ENCODE data around the gene C11orf68.
"Not testable (repeated sequence)": the region's sequence is repeated elsewhere in the genome, so short reads cannot be mapped to it uniquely, and the experiment has no call there.

The C11orf68 gene

DNA sequence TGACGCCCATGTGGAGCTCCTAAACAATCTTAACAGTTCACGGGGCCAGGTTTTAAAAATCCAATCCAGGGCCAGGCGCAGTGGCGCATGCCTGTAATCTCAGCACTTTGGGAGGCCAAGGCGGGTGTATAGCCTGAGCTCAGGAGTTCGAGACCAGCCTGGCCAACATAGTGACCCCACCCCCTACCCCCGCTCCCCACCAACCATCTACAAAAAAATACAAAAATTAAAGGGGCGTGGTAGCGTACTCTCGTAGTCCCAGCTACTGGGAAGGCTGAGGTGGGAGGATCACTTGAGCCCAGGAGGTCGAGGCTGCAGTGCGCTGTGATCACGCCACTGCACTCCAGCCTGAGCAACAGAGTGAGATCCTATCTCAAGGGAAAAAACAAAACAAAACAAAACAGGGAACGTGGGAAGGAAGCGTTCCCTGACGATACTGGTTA, 42.0 kb upstream of the C11orf68 start:
- no peak for DNase-seq (ENCODE audit: low read depth)
- TF ChIP-seq, protein P1, sequence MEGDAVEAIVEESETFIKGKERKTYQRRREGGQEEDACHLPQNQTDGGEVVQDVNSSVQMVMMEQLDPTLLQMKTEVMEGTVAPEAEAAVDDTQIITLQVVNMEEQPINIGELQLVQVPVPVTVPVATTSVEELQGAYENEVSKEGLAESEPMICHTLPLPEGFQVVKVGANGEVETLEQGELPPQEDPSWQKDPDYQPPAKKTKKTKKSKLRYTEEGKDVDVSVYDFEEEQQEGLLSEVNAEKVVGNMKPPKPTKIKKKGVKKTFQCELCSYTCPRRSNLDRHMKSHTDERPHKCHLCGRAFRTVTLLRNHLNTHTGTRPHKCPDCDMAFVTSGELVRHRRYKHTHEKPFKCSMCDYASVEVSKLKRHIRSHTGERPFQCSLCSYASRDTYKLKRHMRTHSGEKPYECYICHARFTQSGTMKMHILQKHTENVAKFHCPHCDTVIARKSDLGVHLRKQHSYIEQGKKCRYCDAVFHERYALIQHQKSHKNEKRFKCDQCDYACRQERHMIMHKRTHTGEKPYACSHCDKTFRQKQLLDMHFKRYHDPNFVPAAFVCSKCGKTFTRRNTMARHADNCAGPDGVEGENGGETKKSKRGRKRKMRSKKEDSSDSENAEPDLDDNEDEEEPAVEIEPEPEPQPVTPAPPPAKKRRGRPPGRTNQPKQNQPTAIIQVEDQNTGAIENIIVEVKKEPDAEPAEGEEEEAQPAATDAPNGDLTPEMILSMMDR (IDR thresholded peaks at IDR 0.05; ENCODE audit: control insufficient read depth, extremely low read depth, insufficient read depth) = no peak
- peak overlapping the region; percentile 72 for H3K4me3 ChIP-seq (ENCODE audit: low read depth, low read length)

DNA sequence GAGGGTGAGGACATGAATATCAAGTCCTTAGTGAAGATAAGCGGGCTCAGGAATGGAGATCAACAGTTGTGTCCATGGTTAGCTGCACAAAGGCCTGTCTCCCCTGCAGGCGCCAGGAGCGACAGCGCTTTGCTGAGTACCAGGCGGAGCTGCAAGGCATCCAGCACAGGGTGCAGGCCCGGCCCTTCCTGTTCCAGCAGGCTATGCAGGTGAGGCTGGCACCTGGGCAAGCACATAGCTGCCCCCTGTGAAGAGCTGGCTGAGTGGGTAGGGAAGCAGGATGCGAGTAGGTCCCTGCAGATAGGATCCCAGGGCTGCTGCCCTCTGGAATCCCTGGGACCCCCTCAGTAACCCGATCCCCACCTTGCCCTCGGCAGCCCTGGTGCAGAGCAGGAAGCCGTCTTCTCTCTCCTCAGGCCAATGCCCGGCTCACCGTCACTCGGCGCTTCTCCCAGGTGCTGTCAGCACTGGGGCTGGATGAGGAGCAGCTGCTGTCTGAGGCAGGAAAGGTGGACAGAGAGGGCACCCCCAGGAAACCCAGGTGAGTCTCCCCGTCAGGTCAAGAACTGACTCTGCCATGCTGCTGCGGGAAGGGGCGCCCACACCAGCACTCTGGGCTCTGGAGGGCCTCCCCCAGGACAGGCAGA, 40.0 kb upstream of the C11orf68 start:
- no peak for DNase-seq (ENCODE audit: low read depth)
- TF ChIP-seq, protein P1 (IDR thresholded peaks at IDR 0.05; ENCODE audit: control insufficient read depth, extremely low read depth, insufficient read depth) = no peak
- no peak overlapping the region for H3K4me3 ChIP-seq (ENCODE audit: low read depth, low read length)

DNA sequence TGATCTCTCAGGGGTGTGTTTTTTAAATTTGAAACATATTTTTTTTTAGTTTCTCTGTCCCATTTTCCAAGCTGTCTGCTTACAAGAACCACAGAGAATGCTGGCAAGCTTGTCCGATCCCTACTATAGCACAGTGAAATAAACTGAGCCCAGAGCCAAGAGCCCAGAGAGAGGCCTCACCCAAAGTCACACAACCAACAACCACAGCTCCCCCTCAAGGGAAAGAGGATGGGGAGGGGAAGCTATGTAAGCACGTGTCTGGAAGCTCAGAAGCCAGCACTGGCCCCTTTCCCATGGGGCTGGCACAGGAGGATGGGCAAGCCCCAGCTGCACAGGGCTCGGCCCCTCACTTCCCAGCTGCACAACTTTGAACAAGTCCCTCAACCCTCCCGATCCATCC, 39.4 kb upstream of the C11orf68 start:
- TF ChIP-seq, protein P1 (IDR thresholded peaks at IDR 0.05; ENCODE audit: control insufficient read depth, extremely low read depth, insufficient read depth) = no peak
- H3K4me3 ChIP-seq (ENCODE audit: low read depth, low read length) = no peak overlapping the region
- no peak for DNase-seq (ENCODE audit: low read depth)

DNA sequence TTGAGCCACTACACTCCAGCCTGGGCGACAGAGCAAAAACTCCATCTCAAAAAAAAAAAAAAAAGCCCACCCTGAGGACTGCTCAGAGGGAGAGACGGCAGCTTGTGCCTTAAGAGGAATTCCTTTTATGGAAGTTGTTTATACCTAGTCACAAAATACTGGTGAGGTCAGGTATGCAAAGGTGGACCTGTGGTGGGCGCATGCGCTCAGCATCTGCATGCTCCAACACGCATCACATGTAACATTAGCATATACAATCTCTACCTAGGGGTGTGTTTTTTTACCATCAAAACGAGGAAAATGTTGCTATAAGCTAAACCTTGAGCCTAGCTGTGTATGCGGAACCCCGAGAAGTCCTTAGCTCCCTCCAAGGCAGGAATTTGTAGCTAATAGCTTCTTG, 35.9 kb upstream of the C11orf68 start:
- H3K4me3 ChIP-seq (ENCODE audit: low read depth, low read length) = no peak overlapping the region
- no peak for DNase-seq (ENCODE audit: low read depth)
- TF ChIP-seq, protein P1 (IDR thresholded peaks at IDR 0.05; ENCODE audit: control insufficient read depth, extremely low read depth, insufficient read depth) = no peak

DNA sequence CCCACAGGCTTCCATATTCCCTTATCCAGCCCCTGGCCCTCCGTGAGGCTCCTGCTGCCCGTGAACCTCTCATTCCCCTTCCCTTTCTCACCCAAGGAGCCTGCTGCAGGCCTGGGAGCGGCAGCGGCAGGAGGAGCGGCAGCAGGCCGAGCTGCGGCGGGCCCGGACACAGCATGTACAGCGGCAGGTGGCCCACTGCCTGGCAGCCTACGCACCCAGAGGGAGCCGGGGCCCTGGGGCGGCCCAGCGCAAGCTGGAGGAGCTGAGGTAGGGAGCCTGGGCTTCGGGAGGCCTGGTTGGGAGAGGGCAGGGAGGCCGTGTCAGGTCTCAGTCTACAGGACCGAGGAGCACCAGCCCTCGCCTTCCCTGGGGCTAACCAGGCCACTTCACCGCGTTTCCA, 34.6 kb upstream of the C11orf68 start:
- TF ChIP-seq, protein P1 (IDR thresholded peaks at IDR 0.05; ENCODE audit: control insufficient read depth, extremely low read depth, insufficient read depth) = no peak
- no peak overlapping the region for H3K4me3 ChIP-seq (ENCODE audit: low read depth, low read length)
- DNase-seq (ENCODE audit: low read depth) = no peak

DNA sequence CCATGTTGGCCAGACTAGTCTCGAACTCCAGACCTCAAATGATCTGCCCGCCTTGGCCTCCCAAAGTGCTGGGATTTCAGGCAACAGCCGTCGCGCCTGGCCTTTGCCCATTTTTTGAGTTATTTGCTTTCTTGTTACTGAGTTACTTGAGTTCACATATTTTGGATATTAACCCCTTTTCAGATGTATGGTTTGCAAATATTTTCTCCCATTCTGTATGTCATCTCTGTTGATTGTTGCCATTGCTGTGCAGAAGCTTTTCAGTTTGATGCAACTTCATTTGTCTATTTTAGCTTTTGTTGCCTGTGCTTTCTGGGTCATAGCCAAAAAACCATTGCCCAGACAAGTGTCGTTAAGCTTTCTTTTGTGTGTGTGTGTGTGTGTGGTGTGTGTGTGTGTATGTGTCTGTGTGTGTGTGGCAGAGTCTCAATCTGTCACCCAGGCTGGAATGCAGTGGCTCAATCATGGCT, 33.2 kb upstream of the C11orf68 start:
- DNase-seq (ENCODE audit: low read depth) = no peak
- TF ChIP-seq, protein P1 (IDR thresholded peaks at IDR 0.05; ENCODE audit: control insufficient read depth, extremely low read depth, insufficient read depth) = no peak
- no peak overlapping the region for H3K4me3 ChIP-seq (ENCODE audit: low read depth, low read length)

DNA sequence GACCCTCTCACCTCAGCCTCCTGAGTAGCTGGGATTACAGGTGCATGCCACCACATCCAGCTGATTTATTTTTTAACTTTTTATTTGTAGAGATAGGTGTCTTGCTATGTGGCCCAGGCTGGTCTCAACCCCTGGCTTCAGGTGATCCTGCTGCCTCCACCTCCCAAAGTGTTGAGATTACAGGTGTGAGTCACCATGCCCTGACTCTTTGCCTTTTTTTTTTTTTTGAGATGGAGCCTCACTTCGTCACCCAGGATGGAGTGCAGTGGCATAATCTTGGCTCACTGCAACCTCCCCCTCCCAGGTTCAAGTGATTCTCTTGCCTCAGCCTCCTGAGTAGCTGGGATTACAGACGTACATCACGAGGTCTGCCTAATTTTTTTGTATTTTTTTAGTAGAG, 32.8 kb upstream of the C11orf68 start:
- DNase-seq (ENCODE audit: low read depth); H3K4me3 ChIP-seq (ENCODE audit: low read depth, low read length): not testable (repeated sequence)

DNA sequence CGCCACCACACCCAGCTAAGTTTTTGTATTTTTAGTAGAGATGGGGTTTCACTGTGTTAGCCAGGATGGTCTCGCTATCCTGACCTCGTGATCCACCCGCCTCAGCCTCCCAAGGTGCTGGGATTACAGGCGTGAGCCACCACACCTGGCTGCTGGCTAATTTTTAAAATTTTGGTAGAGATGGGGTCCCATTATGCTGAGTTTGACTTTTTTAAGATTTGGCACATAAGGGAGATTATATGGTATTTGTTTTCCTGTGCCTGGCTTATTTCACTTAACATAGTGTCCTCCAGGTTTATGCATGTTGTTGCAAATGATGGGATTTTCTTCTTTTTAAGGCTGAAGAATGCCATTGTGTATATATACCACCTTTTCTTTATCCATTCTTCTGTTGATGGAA, 31.8 kb upstream of the C11orf68 start:
- not testable (repeated sequence) for DNase-seq (ENCODE audit: low read depth); H3K4me3 ChIP-seq (ENCODE audit: low read depth, low read length)
